K562 (cell line): ENCODE measurements around the gene ZKSCAN3. TPM values are rescaled to one million over a fixed set of nuclear protein-coding genes. Genes with fewer than 3 reads are reported as not detected.

Experiments
- ATF4 ChIP-seq: fragments of 450-650 bp; formaldehyde crosslinking; IDR thresholded peaks from 2 replicates; pipeline ENCODE4 v1.4.0; 2022; ENCODE audit warnings: mild to moderate bottlenecking, moderate library complexity
- DEAF1 ChIP-seq: fragments of 450-650 bp; formaldehyde crosslinking; IDR thresholded peaks from 2 replicates; pipeline ENCODE4 v1.4.0; 2020; ENCODE audit warnings: mild to moderate bottlenecking, moderate library complexity
- DNMT1 ChIP-seq: fragments of 450-650 bp; IDR thresholded peaks from 2 replicates; pipeline ENCODE4 v1.6.1; 2016; ENCODE audit warnings: antibody characterized with exemption, mild to moderate bottlenecking
- PTTG1 ChIP-seq: fragments of 450-650 bp; IDR thresholded peaks from 2 replicates; pipeline ENCODE4 v1.6.1; 2016; ENCODE audit warnings: low read depth, mild to moderate bottlenecking, missing genetic modification characterization, missing compliant biosample characterization
- RB1 ChIP-seq: fragments of 450-650 bp; IDR thresholded peaks from 2 replicates; pipeline ENCODE4 v1.6.1; 2017; ENCODE audit warnings: low read depth, mild to moderate bottlenecking
- TCFL5 ChIP-seq: fragments of 250-450 bp; sonication (Bioruptor Pico); conservative IDR thresholded peaks from 2 replicates; pipeline ENCODE4 v1.6.1; 2021; ENCODE audit warnings: mild to moderate bottlenecking, moderate library complexity, matching md5 sums
- ZNF695 ChIP-seq: fragments of 450-650 bp; formaldehyde crosslinking; IDR thresholded peaks from 2 replicates; pipeline ENCODE4 v1.4.0; 2020; ENCODE audit warnings: mild to moderate bottlenecking, moderate library complexity
- ZNF696 ChIP-seq: fragments of 250-450 bp; sonication (Bioruptor Pico); conservative IDR thresholded peaks from 2 replicates; pipeline ENCODE4 v1.4.0; 2020; ENCODE audit warnings: mild to moderate bottlenecking, moderate library complexity
- polyA plus RNA-seq, 8 experiments: library from polyadenylated mRNA; depleted of rRNA in 4 of 8; stranded (reverse) in 5 of 8; unstranded in 3 of 8; fragments of >200 nt; fragmentation: Nextera tagmentation in 2 of 8; fragmentation: Illumina TruSeq in 1 of 8; extraction: Ambion mirVana in 2 of 8; extraction: Trizol in 1 of 8; gene quantifications; 2 replicates each; pipeline versions ENCODE4 v1.2.1 to v1.2.3, GENCODE V29; 2011 to 2014; ENCODE audit warnings: inconsistent platforms in 1 of 8, missing spikeins in 1 of 8
- total RNA-seq, 7 experiments: library from RNA; depleted of rRNA in 6 of 7; stranded (reverse); fragments of >200 nt in 6 of 7; fragmentation: Illumina TruSeq in 2 of 7; extraction: Trizol in 2 of 7; gene quantifications; 2 replicates each; pipeline versions ENCODE4 v1.2.1 to v1.2.3, GENCODE V29; 2011 to 2021; ENCODE audit warnings: low replicate concordance in 1 of 7
- TF ChIP-seq, protein P1 (sequence below): sonication (generic); formaldehyde crosslinking; IDR thresholded peaks from 2 replicates; pipeline ENCODE4 v1.8.0; 2023; ENCODE audit warnings: mild to moderate bottlenecking, missing genetic modification reagents

ZKSCAN3 gene
- total and polyA plus RNA-seq, 9 of the 15 experiments (the other 6 are each of a cell fraction or from before 2014, with no cell fraction given), result 3.0 to 12.4 (median 10.2) TPM

DNA sequence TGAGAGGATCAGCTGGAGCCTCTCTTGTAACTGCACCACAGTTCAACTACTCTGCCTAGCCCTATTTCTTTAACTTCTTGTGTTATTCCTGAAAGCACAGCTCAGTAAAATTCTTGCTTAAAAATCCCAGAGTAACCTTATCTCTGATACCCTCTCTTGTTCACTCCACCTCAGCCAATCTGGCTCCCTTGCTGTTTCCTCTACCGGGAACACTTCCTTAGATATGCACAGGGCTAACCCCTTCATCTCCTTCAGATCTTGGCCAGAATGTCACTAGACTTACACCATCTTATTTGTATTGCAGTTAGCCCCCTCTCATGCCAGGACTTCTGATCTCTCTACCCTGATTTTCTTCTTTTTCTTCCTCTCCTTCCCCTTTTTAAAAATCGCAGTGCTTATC, 2.6 kb upstream of the ZKSCAN3 start (continued):
- TF ChIP-seq PTTG1 (tag) (peak; percentile 40; the same call in 1 of the 2 replicates), DNMT1 (no peak), ATF4 (no peak), RB1 (no peak), DEAF1 (CRISPR knock-in tag) (no peak), TCFL5 (CRISPR knock-in tag) (no peak), ZNF696 (CRISPR knock-in tag) (no peak), ZNF695 (no peak)
- TF ChIP-seq, protein P1, sequence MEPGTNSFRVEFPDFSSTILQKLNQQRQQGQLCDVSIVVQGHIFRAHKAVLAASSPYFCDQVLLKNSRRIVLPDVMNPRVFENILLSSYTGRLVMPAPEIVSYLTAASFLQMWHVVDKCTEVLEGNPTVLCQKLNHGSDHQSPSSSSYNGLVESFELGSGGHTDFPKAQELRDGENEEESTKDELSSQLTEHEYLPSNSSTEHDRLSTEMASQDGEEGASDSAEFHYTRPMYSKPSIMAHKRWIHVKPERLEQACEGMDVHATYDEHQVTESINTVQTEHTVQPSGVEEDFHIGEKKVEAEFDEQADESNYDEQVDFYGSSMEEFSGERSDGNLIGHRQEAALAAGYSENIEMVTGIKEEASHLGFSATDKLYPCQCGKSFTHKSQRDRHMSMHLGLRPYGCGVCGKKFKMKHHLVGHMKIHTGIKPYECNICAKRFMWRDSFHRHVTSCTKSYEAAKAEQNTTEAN (CRISPR knock-in tag), result no peak
